ENCODE results near the gene ARHGEF10L.

ARHGEF10L gene

GRCh38 chr1:17680308-17680707 lies 140.8 kb downstream of the ARHGEF10L start:
- DNase-seq (ENCODE audit: low spot score) = no peak
- TF ChIP-seq CTCF (IDR thresholded peaks at IDR 0.05; ENCODE audit: extremely low read depth, missing control alignments) = no peak

DNA sequence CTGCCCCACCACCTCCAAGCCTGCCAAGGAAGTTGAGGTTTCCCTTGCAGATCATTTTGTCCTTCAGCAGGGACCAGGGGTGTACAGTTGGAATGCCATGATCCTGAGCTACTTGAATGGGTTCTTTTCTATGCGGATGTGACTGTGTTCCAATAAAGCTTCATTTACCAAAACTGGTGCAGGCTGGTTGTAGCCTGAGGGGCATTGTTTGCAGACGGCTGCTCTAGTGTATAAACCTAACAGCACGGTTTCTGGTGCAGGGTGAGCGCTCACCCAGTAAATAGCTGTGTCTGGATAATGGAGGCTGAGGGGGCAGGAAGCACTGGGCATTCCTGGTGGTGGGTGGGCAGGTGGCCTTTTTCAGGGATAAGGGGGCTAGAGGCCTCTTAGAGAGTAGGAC lies 142.9 kb downstream of the ARHGEF10L start:
- TF ChIP-seq CTCF (IDR thresholded peaks at IDR 0.05; ENCODE audit: extremely low read depth, missing control alignments) = no peak
- DNase-seq (ENCODE audit: low spot score) = no peak

- DNase-seq (ENCODE audit: low spot score) = no peak
- TF ChIP-seq CTCF (IDR thresholded peaks at IDR 0.05; ENCODE audit: extremely low read depth, missing control alignments) = no peak
Measured at GRCh38 chr1:17683598-17683997, 144.1 kb downstream of the ARHGEF10L start.

GRCh38 chr1:17684810-17685209 lies 145.3 kb downstream of the ARHGEF10L start:
- DNase-seq (ENCODE audit: low spot score) = no peak
- TF ChIP-seq CTCF (IDR thresholded peaks at IDR 0.05; ENCODE audit: extremely low read depth, missing control alignments) = no peak

GRCh38 chr1:17686258-17686657 lies 146.8 kb downstream of the ARHGEF10L start:
- no peak for DNase-seq (ENCODE audit: low spot score)
- no peak for TF ChIP-seq CTCF (IDR thresholded peaks at IDR 0.05; ENCODE audit: extremely low read depth, missing control alignments)

- no peak for DNase-seq (ENCODE audit: low spot score)
- no peak for TF ChIP-seq CTCF (IDR thresholded peaks at IDR 0.05; ENCODE audit: extremely low read depth, missing control alignments)
Measured at GRCh38 chr1:17687145-17687544, 147.6 kb downstream of the ARHGEF10L start.

- DNase-seq (ENCODE audit: low spot score) = no peak
- no peak for TF ChIP-seq CTCF (IDR thresholded peaks at IDR 0.05; ENCODE audit: extremely low read depth, missing control alignments)
Measured at GRCh38 chr1:17688217-17688810, 148.8 kb downstream of the ARHGEF10L start.

Data from GM20000 (cell line).